GM18505 (cell line): ENCODE data around the gene PLA2R1.

Source experiments
- ATAC-seq: cut with Tn5 transposase; IDR thresholded peaks from one replicate; pipeline ENCODE4 v1.9.1; 2021; ENCODE audit not compliant: unreplicated experiment
- POLR2A ChIP-seq: IDR thresholded peaks from 4 replicates; pipeline ENCODE4 v1.6.1; 2011; ENCODE audit warnings: borderline replicate concordance; ENCODE audit not compliant: insufficient read depth, insufficient read length; ENCODE audit errors: extremely low read depth

PLA2R1 gene

GRCh38 chr2:160077912-160078810 is 15.7 kb upstream of the PLA2R1 start:
- no peak for TF ChIP-seq POLR2A
- no peak for ATAC-seq

- ATAC-seq = peak; percentile 50
- TF ChIP-seq POLR2A = no peak
These were observed 14.5 kb upstream of the PLA2R1 start for GRCh38 chr2:160076914-160077313.

GRCh38 chr2:160076241-160076640 is 13.8 kb upstream of the PLA2R1 start:
- no peak for TF ChIP-seq POLR2A
- no peak for ATAC-seq

GRCh38 chr2:160075171-160075570 is 12.8 kb upstream of the PLA2R1 start:
- no peak for ATAC-seq
- no peak for TF ChIP-seq POLR2A

- ATAC-seq = no peak
- TF ChIP-seq POLR2A = no peak
These were observed 11.0 kb upstream of the PLA2R1 start for GRCh38 chr2:160073284-160073888.

- TF ChIP-seq POLR2A = no peak
These were observed 6.5 kb upstream of the PLA2R1 start for GRCh38 chr2:160068906-160069305.

GRCh38 chr2:160064916-160065315 is 2.5 kb upstream of the PLA2R1 start:
- no peak for TF ChIP-seq POLR2A

More at GRCh38 chr2:160068906-160069305, 6.5 kb upstream of the PLA2R1 start:
- ATAC-seq = no peak

GRCh38 chr2:160063879-160064612 is 1.6 kb upstream of the PLA2R1 start:
- TF ChIP-seq POLR2A = no peak
- no peak for ATAC-seq

More at GRCh38 chr2:160064916-160065315, 2.5 kb upstream of the PLA2R1 start:
- no peak for ATAC-seq

GRCh38 chr2:160063271-160063670 is 856 bp upstream of the PLA2R1 start:
- TF ChIP-seq POLR2A = no peak
- no peak for ATAC-seq

- no peak for TF ChIP-seq POLR2A
- no peak for ATAC-seq
These were observed 497 bp downstream of the PLA2R1 start for GRCh38 chr2:160061944-160062291.

GRCh38 chr2:160061533-160061932 is 882 bp downstream of the PLA2R1 start:
- no peak for ATAC-seq
- TF ChIP-seq POLR2A = no peak

GRCh38 chr2:160060297-160060696 is 2.1 kb downstream of the PLA2R1 start:
- no peak for TF ChIP-seq POLR2A
- ATAC-seq = no peak

GRCh38 chr2:160057356-160057755 is 5.1 kb downstream of the PLA2R1 start:
- no peak for TF ChIP-seq POLR2A
- ATAC-seq = no peak

- ATAC-seq = no peak
- no peak for TF ChIP-seq POLR2A
These were observed 6.7 kb downstream of the PLA2R1 start for GRCh38 chr2:160055726-160056108.

- no peak for TF ChIP-seq POLR2A
- ATAC-seq = no peak
These were observed 7.3 kb downstream of the PLA2R1 start for GRCh38 chr2:160054984-160055725.
